Measurements from ENCODE around the gene PRMT1. TPM values are rescaled to one million over a fixed set of nuclear protein-coding genes. Genes with fewer than 3 reads are reported as not detected.

Gene PRMT1
- total RNA-seq, 4 donors from 2014 or later, result 45.6 to 116 (median 70.3) TPM

DNA sequence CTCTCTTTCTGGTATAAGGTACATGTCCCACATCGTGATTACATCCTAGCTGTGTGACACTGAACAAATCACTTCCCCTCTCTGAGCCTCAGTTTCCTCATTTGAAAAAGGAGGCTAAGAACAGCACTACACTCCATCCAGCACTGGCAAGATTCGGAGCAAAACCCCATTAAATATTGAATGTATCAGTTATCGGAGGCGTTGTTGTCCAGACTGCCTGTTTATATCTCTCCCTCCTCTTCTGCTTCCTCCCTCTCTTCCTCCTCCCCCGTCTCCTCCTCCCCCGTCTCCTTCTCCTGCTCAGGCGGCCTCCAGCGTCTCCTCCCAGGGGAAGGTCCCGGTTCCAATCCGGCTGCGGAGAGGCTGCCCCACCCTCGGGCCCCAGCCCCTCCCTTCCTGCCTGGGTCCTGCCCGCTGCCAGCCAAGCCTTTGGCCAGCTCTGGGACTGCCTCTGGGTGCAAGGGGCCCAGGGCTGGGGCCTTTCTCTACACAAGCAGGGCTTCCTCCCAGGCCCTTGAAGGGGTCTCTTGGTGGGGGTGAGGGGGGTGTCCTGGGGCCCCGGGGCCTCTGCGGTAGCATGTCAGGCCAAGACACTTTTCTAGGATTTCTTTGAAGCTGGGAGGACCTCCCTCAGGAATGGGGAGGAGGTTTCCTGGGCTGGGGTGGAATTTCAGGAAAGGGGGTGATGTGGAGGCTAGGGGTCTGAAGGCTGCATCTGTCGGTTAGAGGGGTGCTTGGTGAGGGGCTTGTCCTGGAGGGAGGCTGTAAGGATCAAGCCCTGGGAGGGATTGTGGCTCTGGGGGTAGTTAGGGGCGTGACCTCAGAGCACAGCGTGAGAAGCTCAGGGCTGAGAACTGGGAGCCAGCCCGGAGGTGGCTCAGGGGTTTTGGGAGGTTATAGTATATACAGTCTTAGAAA lies 39.0 kb upstream of the PRMT1 start:
- H3K4me1 ChIP-seq, result peaks cover 4 to 53% (median 37%) of the 10 kb centered on the region in 4 donors
- H3K27me3 ChIP-seq, result no peaks in the 10 kb centered on the region
- in situ Hi-C loops (cut with MboI; ENCODE audit: low pct_ligation_motif_present in 1 of 4, low pct_unique_long_range_greater_than_20kb in 1 of 4, low sequenced_read_pairs in 3 of 4) (no loop called here), intact Hi-C loops (cut with DNase I; ENCODE audit: low total_unique reads) (loop anchor here (5.0 kb wide), 1 partner anchor 46 kb away; the partner anchor contains the start of gene PRR12)
- no peak for TF ChIP-seq EP300 (IDR thresholded peaks at IDR 0.05; ENCODE audit: low read depth)
- TF ChIP-seq POLR2A (IDR thresholded peaks at IDR 0.05), result peak; percentile 54
- no peak for TF ChIP-seq CTCF (IDR thresholded peaks at IDR 0.05)
- peak; percentile 57 to 78 (median 62) for TF ChIP-seq POLR2AphosphoS5 (IDR thresholded peaks at IDR 0.05)
- H3K36me3 ChIP-seq, result no peaks in the 10 kb centered on the region
- peak overlapping the region; percentile 97 to 100 (median 100) for H3K27ac ChIP-seq
- H3K4me3 ChIP-seq, result peak overlapping the region in 3 of 4 donors; percentile 19 to 85 (median 76)
- DNase-seq, result peak; percentile 91
- WGBS, 2 donors (ENCODE audit: low coverage in 1 of 2), result 0 to 10% methylated on average over 2 to 18 of the region's 19 CpGs
- no peaks in the 10 kb centered on the region for H3K9me3 ChIP-seq

DNA sequence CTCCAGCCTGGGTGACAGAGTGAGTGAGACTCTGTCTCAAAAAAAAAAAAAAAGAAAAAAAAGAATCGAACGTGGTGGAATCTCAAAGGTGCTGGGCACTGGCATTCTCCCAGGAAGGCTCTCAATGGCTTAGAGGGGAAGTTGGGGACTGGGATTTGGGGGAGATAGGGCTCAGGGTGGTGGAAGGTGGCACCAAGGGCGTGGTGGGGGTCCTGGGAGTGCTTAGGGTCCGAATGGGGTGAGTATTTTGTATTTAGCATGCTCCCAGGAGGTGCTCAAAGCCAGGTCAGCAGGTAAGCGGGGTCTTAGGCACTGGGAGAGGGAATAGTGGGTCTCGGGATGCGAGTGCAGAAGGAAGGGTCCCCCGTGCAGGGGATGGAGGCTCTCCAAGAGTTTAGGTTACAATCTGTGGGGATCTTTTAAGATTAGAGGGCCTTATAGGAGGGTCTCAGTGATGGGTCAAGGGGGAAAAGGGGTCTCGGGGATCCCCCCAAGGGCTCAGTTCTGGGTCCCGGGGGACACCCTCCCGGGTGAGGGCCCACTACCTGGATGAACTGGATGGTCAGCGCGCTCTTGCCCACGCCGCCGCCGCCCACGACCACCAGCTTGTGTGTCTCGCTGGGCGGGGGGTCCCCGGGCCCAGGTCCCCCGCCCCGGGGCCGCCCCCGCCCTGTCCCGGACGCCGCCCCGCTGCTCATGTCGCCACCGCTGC lies 37.5 kb upstream of the PRMT1 start:
- Histone ChIP-seq H3K9me3 (no peaks in the 10 kb centered on the region), H3K27ac (peak overlapping the region; percentile 97 to 100 (median 100)), H3K4me3 (peak overlapping the region; percentile 20 to 85 (median 74)), H3K36me3 (no peaks in the 10 kb centered on the region), H3K4me1 (peaks cover 16 to 66% (median 49%) of the 10 kb centered on the region in 4 donors), H3K27me3 (no peaks in the 10 kb centered on the region)
- WGBS, 2 donors (ENCODE audit: low coverage in 1 of 2), result 4 to 6% methylated on average over 4 to 18 of the region's 31 CpGs
- DNase-seq, result peak; percentile 19
- TF ChIP-seq CTCF (IDR thresholded peaks at IDR 0.05) (no peak), POLR2A (IDR thresholded peaks at IDR 0.05) (no peak), POLR2AphosphoS5 (IDR thresholded peaks at IDR 0.05) (no peak), EP300 (IDR thresholded peaks at IDR 0.05; ENCODE audit: low read depth) (no peak)
- intact Hi-C loops (cut with DNase I; ENCODE audit: low total_unique reads), result loop anchor here (5.0 kb wide), 1 partner anchor 47 kb away; the partner anchor contains the start of gene PRR12
- in situ Hi-C loops (cut with MboI; ENCODE audit: low pct_ligation_motif_present in 1 of 4, low pct_unique_long_range_greater_than_20kb in 1 of 4, low sequenced_read_pairs in 3 of 4), result no loop called here

DNA sequence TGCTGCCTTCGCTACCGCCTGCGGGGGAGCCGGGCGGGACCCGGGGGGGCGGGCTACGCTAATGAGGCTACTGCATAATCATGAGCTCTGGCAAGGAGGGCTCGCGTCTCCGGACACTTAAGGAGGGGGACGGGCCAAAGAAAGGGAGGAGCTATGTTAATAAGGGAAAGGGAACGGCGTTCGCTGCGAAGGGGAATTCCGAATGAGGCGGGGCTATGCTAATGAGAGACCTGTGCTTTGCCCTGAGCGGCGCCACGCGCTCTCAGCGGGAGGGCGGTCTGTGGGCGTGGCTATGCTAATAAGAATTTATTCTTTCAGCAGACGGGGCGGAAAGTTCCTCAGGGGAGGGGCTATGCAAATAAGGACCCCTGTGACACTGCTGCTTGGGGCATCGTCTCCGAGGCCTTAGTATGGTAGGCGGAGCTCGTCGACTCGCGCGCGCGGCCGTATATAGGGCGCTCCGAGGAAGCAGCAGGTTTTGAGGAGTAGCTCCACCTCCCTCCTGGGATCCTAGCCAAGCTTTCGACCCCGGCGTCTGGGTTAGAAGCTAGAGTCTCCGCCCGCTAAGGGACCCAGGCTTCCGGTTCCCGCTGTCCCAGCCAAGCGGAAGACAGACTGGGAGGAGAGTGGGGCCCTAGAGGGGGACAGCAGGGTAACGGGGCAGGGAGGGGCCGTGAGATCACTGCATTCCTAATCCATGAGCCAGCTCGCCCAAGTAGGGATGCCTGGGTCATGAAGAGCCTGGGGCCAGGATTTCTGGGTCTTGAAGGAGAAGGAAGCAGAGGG lies 36.8 kb upstream of the PRMT1 start, which contains the start of gene RRAS:
Gene RRAS (minus strand): TSS at position 31 of the 786 bp plus-strand sequence. CDS start 45 bp downstream, outside the sequence.
- in situ Hi-C loops (cut with MboI; ENCODE audit: low pct_ligation_motif_present in 1 of 4, low pct_unique_long_range_greater_than_20kb in 1 of 4, low sequenced_read_pairs in 3 of 4) (no loop called here), intact Hi-C loops (cut with DNase I; ENCODE audit: low total_unique reads) (no loop called here)
- DNase-seq, result peak; percentile 100
- Histone ChIP-seq H3K4me3 (peak within 1 kb of the TSS; percentile 30 to 85 (median 74)), H3K4me1 (peaks cover 16 to 71% (median 49%) of the 10 kb centered on the region in 4 donors), H3K9me3 (no peaks in the 10 kb centered on the region), H3K36me3 (no peaks in the 10 kb centered on the region), H3K27me3 (no peaks in the 10 kb centered on the region), H3K27ac (peak within 1 kb of the TSS; percentile 97 to 100 (median 100))
- TF ChIP-seq POLR2AphosphoS5 (IDR thresholded peaks at IDR 0.05) (peak; percentile 86 to 97 (median 86)), CTCF (IDR thresholded peaks at IDR 0.05) (no peak), POLR2A (IDR thresholded peaks at IDR 0.05) (peak; percentile 95), EP300 (IDR thresholded peaks at IDR 0.05; ENCODE audit: low read depth) (peak; percentile 61)
- 0% methylated on average over 25 to 51 of the region's 51 CpGs for WGBS, 2 donors (ENCODE audit: low coverage in 1 of 2)

All from transverse colon (tissue), 4 donors.